ENCODE results near the gene HNRNPLL.

DNA sequence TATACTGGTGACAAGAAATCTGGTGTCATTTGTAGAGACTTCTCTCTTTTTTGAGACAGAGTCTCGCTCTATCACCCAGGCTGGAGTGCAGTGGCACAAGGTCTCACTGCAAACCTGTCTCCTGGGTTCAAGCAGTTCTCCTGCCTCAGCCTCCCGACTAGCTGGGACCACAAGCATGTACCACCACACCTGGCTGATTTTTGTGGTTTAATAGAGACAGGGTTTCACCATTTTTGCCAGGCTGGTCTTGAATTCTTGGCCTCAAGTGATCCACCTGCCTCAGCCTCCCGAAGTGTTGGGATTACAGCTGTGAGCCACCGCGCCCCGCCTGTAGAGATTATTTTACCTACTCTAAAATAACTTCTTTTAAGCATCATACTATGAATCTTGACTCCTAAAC is 6.5 kb downstream of the HNRNPLL start:
- TF ChIP-seq, protein P1, sequence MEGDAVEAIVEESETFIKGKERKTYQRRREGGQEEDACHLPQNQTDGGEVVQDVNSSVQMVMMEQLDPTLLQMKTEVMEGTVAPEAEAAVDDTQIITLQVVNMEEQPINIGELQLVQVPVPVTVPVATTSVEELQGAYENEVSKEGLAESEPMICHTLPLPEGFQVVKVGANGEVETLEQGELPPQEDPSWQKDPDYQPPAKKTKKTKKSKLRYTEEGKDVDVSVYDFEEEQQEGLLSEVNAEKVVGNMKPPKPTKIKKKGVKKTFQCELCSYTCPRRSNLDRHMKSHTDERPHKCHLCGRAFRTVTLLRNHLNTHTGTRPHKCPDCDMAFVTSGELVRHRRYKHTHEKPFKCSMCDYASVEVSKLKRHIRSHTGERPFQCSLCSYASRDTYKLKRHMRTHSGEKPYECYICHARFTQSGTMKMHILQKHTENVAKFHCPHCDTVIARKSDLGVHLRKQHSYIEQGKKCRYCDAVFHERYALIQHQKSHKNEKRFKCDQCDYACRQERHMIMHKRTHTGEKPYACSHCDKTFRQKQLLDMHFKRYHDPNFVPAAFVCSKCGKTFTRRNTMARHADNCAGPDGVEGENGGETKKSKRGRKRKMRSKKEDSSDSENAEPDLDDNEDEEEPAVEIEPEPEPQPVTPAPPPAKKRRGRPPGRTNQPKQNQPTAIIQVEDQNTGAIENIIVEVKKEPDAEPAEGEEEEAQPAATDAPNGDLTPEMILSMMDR (IDR thresholded peaks at IDR 0.05; ENCODE audit: low read depth, low read length, missing input control): no peak
- TF ChIP-seq RAD21 (IDR thresholded peaks at IDR 0.05) (no peak), SP1 (IDR thresholded peaks at IDR 0.05) (no peak), YY1 (IDR thresholded peaks at IDR 0.05) (no peak), TAF1 (conservative IDR thresholded peaks at IDR 0.05) (no peak), JUND (IDR thresholded peaks at IDR 0.05) (no peak), HNF4A (conservative IDR thresholded peaks at IDR 0.05) (no peak)
- TF ChIP-seq, protein P2, sequence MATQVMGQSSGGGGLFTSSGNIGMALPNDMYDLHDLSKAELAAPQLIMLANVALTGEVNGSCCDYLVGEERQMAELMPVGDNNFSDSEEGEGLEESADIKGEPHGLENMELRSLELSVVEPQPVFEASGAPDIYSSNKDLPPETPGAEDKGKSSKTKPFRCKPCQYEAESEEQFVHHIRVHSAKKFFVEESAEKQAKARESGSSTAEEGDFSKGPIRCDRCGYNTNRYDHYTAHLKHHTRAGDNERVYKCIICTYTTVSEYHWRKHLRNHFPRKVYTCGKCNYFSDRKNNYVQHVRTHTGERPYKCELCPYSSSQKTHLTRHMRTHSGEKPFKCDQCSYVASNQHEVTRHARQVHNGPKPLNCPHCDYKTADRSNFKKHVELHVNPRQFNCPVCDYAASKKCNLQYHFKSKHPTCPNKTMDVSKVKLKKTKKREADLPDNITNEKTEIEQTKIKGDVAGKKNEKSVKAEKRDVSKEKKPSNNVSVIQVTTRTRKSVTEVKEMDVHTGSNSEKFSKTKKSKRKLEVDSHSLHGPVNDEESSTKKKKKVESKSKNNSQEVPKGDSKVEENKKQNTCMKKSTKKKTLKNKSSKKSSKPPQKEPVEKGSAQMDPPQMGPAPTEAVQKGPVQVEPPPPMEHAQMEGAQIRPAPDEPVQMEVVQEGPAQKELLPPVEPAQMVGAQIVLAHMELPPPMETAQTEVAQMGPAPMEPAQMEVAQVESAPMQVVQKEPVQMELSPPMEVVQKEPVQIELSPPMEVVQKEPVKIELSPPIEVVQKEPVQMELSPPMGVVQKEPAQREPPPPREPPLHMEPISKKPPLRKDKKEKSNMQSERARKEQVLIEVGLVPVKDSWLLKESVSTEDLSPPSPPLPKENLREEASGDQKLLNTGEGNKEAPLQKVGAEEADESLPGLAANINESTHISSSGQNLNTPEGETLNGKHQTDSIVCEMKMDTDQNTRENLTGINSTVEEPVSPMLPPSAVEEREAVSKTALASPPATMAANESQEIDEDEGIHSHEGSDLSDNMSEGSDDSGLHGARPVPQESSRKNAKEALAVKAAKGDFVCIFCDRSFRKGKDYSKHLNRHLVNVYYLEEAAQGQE (IDR thresholded peaks at IDR 0.05): no peak
- TF ChIP-seq, protein P3, sequence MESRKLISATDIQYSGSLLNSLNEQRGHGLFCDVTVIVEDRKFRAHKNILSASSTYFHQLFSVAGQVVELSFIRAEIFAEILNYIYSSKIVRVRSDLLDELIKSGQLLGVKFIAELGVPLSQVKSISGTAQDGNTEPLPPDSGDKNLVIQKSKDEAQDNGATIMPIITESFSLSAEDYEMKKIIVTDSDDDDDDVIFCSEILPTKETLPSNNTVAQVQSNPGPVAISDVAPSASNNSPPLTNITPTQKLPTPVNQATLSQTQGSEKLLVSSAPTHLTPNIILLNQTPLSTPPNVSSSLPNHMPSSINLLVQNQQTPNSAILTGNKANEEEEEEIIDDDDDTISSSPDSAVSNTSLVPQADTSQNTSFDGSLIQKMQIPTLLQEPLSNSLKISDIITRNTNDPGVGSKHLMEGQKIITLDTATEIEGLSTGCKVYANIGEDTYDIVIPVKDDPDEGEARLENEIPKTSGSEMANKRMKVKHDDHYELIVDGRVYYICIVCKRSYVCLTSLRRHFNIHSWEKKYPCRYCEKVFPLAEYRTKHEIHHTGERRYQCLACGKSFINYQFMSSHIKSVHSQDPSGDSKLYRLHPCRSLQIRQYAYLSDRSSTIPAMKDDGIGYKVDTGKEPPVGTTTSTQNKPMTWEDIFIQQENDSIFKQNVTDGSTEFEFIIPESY (IDR thresholded peaks at IDR 0.05): no peak
- TF ChIP-seq, protein P4, sequence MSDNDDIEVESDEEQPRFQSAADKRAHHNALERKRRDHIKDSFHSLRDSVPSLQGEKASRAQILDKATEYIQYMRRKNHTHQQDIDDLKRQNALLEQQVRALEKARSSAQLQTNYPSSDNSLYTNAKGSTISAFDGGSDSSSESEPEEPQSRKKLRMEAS (IDR thresholded peaks at IDR 0.05): no peak

Data from liver (tissue), 3 donors.